Stimulated activated effector memory CD8-positive, alpha-beta T cell treated with anti-CD3 and anti-CD28 coated beads, Interleukin-12 subunit alpha, Interleukin-12 subunit beta, amount 100 ng/mL, for 72 hours (primary cell): ENCODE measurements around the gene CCDC122.

Experiments
- ATAC-seq: fragments of 150-1000 bp; cut with Tn5 transposase; 2 replicates; pipeline ENCODE4 v1.10.0; 2021
- DNase-seq, 2 donors: peaks; one replicate each; pipeline ENCODE4 v3.0.0; 2021 to 2022; ENCODE audit warnings: low spot score in 2 of 2
- H3K27ac Mint-ChIP-seq: one replicate; pipeline ENCODE4 v1.8.0; 2022; ENCODE audit warnings: mild to moderate bottlenecking, mixed read lengths
- H3K36me3 Mint-ChIP-seq: one replicate; pipeline ENCODE4 v1.8.0; 2022; ENCODE audit warnings: mild to moderate bottlenecking, mixed read lengths
- H3K4me1 Mint-ChIP-seq: one replicate; pipeline ENCODE4 v1.8.0; 2022; ENCODE audit warnings: mixed read lengths
- H3K4me3 Mint-ChIP-seq: one replicate; pipeline ENCODE4 v1.8.0; 2022; ENCODE audit warnings: mild to moderate bottlenecking, mixed read lengths
- H3K9me3 Mint-ChIP-seq: one replicate; pipeline ENCODE4 v1.8.0; 2022; ENCODE audit warnings: mixed read lengths

The CCDC122 gene

GRCh38 chr13:43883631-43884030 is 4.1 kb upstream of the CCDC122 start:
- H3K36me3 Mint-ChIP-seq, result peaks cover 14% of the 10 kb centered on the region
- H3K4me3 Mint-ChIP-seq, result no peak overlapping the region
- ATAC-seq (no peak), DNase-seq (no peak)
- H3K9me3 Mint-ChIP-seq, result no peaks in the 10 kb centered on the region
- no peak overlapping the region for H3K27ac Mint-ChIP-seq
- peaks cover 9% of the 10 kb centered on the region for H3K4me1 Mint-ChIP-seq

- Mint-ChIP-seq H3K27ac (no peak overlapping the region), H3K4me1 (peaks cover 13% of the 10 kb centered on the region), H3K4me3 (no peak overlapping the region), H3K9me3 (no peaks in the 10 kb centered on the region), H3K36me3 (peaks cover 14% of the 10 kb centered on the region)
- ATAC-seq, result no peak
- DNase-seq, result no peak
Measured at GRCh38 chr13:43881580-43881979, 2.0 kb upstream of the CCDC122 start.

- ATAC-seq (no peak), DNase-seq (no peak)
- Mint-ChIP-seq H3K4me1 (peaks cover 13% of the 10 kb centered on the region), H3K4me3 (peak overlapping the region; percentile 86), H3K9me3 (no peaks in the 10 kb centered on the region), H3K36me3 (peaks cover 14% of the 10 kb centered on the region), H3K27ac (no peak overlapping the region)
Measured at GRCh38 chr13:43880926-43881325, 1.4 kb upstream of the CCDC122 start.

- H3K36me3 Mint-ChIP-seq, result peaks cover 12% of the 10 kb centered on the region
- H3K27ac Mint-ChIP-seq, result peak overlapping the region; percentile 97
- no peak for DNase-seq
- H3K9me3 Mint-ChIP-seq, result no peaks in the 10 kb centered on the region
- ATAC-seq, result no peak
- peaks cover 13% of the 10 kb centered on the region for H3K4me1 Mint-ChIP-seq
- H3K4me3 Mint-ChIP-seq, result peak overlapping the region; percentile 86
Measured at GRCh38 chr13:43880214-43880855, 795 bp upstream of the CCDC122 start.

- peak in 1 of 2 donors; percentile 43 for DNase-seq
- ATAC-seq, result peak; percentile 76
Measured at GRCh38 chr13:43879755-43880181, 228 bp upstream of the CCDC122 start, which contains the start of gene LACC1. Gene LACC1 (plus strand): TSS chr13:43879904. CDS start chr13:43880986, 1,082 bp downstream.

GRCh38 chr13:43877766-43878165 is 1.8 kb downstream of the CCDC122 start:
- Mint-ChIP-seq H3K27ac (no peak overlapping the region), H3K4me1 (peaks cover 13% of the 10 kb centered on the region), H3K36me3 (peaks cover 7% of the 10 kb centered on the region), H3K9me3 (no peaks in the 10 kb centered on the region), H3K4me3 (peak overlapping the region; percentile 86)
- ATAC-seq (no peak), DNase-seq (no peak)

More at GRCh38 chr13:43879755-43880181, 228 bp upstream of the CCDC122 start, which contains the start of gene LACC1:
- Mint-ChIP-seq H3K4me1 (peaks cover 13% of the 10 kb centered on the region), H3K9me3 (no peaks in the 10 kb centered on the region), H3K4me3 (peak within 1 kb of the TSS; percentile 86), H3K27ac (peak within 1 kb of the TSS; percentile 97), H3K36me3 (peaks cover 7% of the 10 kb centered on the region)

- DNase-seq, result no peak
- H3K36me3 Mint-ChIP-seq, result peaks cover 7% of the 10 kb centered on the region
- no peak for ATAC-seq
- H3K27ac Mint-ChIP-seq, result no peak overlapping the region
- H3K4me3 Mint-ChIP-seq, result no peak overlapping the region
- no peaks in the 10 kb centered on the region for H3K9me3 Mint-ChIP-seq
- peaks cover 13% of the 10 kb centered on the region for H3K4me1 Mint-ChIP-seq
Measured at GRCh38 chr13:43877326-43877725, 2.2 kb downstream of the CCDC122 start.

- Mint-ChIP-seq H3K4me1 (peaks cover 13% of the 10 kb centered on the region), H3K27ac (no peak overlapping the region), H3K4me3 (no peak overlapping the region), H3K36me3 (peaks cover 7% of the 10 kb centered on the region), H3K9me3 (no peaks in the 10 kb centered on the region)
- no peak for ATAC-seq
- no peak for DNase-seq
Measured at GRCh38 chr13:43876366-43876765, 3.2 kb downstream of the CCDC122 start.

GRCh38 chr13:43874504-43875092 is 4.9 kb downstream of the CCDC122 start:
- peaks cover 7% of the 10 kb centered on the region for H3K36me3 Mint-ChIP-seq
- DNase-seq, result no peak

GRCh38 chr13:43872181-43872580 is 7.4 kb downstream of the CCDC122 start:
- H3K4me1 Mint-ChIP-seq, result no peaks in the 10 kb centered on the region
- no peak overlapping the region for H3K27ac Mint-ChIP-seq
- H3K9me3 Mint-ChIP-seq, result no peaks in the 10 kb centered on the region
- DNase-seq (no peak), ATAC-seq (no peak)
- no peak overlapping the region for H3K4me3 Mint-ChIP-seq
- no peaks in the 10 kb centered on the region for H3K36me3 Mint-ChIP-seq

More at GRCh38 chr13:43874504-43875092, 4.9 kb downstream of the CCDC122 start:
- H3K27ac Mint-ChIP-seq, result no peak overlapping the region
- peaks cover 7% of the 10 kb centered on the region for H3K4me1 Mint-ChIP-seq
- H3K9me3 Mint-ChIP-seq, result no peaks in the 10 kb centered on the region
- ATAC-seq, result no peak
- H3K4me3 Mint-ChIP-seq, result no peak overlapping the region

GRCh38 chr13:43865892-43866291 is 13.6 kb downstream of the CCDC122 start:
- no peak overlapping the region for H3K27ac Mint-ChIP-seq
- ATAC-seq (no peak), DNase-seq (no peak)
- H3K4me3 Mint-ChIP-seq, result no peak overlapping the region
- H3K36me3 Mint-ChIP-seq, result no peaks in the 10 kb centered on the region
- H3K9me3 Mint-ChIP-seq, result no peaks in the 10 kb centered on the region
- H3K4me1 Mint-ChIP-seq, result no peaks in the 10 kb centered on the region

GRCh38 chr13:43864921-43865320 is 14.6 kb downstream of the CCDC122 start:
- H3K27ac Mint-ChIP-seq, result no peak overlapping the region

GRCh38 chr13:43861863-43862262 is 17.7 kb downstream of the CCDC122 start:
- H3K4me1 Mint-ChIP-seq, result no peaks in the 10 kb centered on the region
- no peak overlapping the region for H3K27ac Mint-ChIP-seq
- DNase-seq (no peak), ATAC-seq (no peak)
- H3K9me3 Mint-ChIP-seq, result no peaks in the 10 kb centered on the region
- H3K4me3 Mint-ChIP-seq, result no peak overlapping the region
- no peaks in the 10 kb centered on the region for H3K36me3 Mint-ChIP-seq

More at GRCh38 chr13:43864921-43865320, 14.6 kb downstream of the CCDC122 start:
- Mint-ChIP-seq H3K4me1 (no peaks in the 10 kb centered on the region), H3K9me3 (no peaks in the 10 kb centered on the region), H3K4me3 (no peak overlapping the region), H3K36me3 (no peaks in the 10 kb centered on the region)
- no peak for ATAC-seq
- no peak for DNase-seq

GRCh38 chr13:43852923-43853404 is 26.6 kb downstream of the CCDC122 start:
- Mint-ChIP-seq H3K4me3 (no peak overlapping the region), H3K36me3 (no peaks in the 10 kb centered on the region), H3K9me3 (peaks cover 36% of the 10 kb centered on the region), H3K4me1 (no peaks in the 10 kb centered on the region), H3K27ac (no peak overlapping the region)
- DNase-seq (no peak), ATAC-seq (no peak)

- Mint-ChIP-seq H3K36me3 (no peaks in the 10 kb centered on the region), H3K9me3 (peaks cover 36% of the 10 kb centered on the region)
Measured at GRCh38 chr13:43850873-43851272, 28.7 kb downstream of the CCDC122 start.

More at GRCh38 chr13:43850873-43851272, 28.7 kb downstream of the CCDC122 start:
- no peak for ATAC-seq
- H3K27ac Mint-ChIP-seq, result no peak overlapping the region
- no peak overlapping the region for H3K4me3 Mint-ChIP-seq
- DNase-seq, result no peak
- no peaks in the 10 kb centered on the region for H3K4me1 Mint-ChIP-seq
